ENCODE measurements around the gene OR2AJ1.
"Not testable (repeated sequence)": the region's sequence is repeated elsewhere in the genome, so short reads cannot be mapped to it uniquely, and the experiment has no call there.

Gene OR2AJ1

GRCh38 chr1:247936415-247936814 lies 11.7 kb downstream of the OR2AJ1 start:
- TF ChIP-seq MAX (IDR thresholded peaks at IDR 0.05; ENCODE audit: low read depth, low read length) = no peak
- TF ChIP-seq, protein P1, sequence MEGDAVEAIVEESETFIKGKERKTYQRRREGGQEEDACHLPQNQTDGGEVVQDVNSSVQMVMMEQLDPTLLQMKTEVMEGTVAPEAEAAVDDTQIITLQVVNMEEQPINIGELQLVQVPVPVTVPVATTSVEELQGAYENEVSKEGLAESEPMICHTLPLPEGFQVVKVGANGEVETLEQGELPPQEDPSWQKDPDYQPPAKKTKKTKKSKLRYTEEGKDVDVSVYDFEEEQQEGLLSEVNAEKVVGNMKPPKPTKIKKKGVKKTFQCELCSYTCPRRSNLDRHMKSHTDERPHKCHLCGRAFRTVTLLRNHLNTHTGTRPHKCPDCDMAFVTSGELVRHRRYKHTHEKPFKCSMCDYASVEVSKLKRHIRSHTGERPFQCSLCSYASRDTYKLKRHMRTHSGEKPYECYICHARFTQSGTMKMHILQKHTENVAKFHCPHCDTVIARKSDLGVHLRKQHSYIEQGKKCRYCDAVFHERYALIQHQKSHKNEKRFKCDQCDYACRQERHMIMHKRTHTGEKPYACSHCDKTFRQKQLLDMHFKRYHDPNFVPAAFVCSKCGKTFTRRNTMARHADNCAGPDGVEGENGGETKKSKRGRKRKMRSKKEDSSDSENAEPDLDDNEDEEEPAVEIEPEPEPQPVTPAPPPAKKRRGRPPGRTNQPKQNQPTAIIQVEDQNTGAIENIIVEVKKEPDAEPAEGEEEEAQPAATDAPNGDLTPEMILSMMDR (IDR thresholded peaks at IDR 0.05; ENCODE audit: low read depth, low read length) = no peak
- no peak for TF ChIP-seq POLR2A (IDR thresholded peaks at IDR 0.05; ENCODE audit: extremely low read depth, insufficient read length)
- no peak for TF ChIP-seq MYC (IDR thresholded peaks at IDR 0.05; ENCODE audit: low read depth, low read length)
- peak; percentile 7 for DNase-seq (ENCODE audit: low read depth)
- H3K4me3 ChIP-seq (ENCODE audit: low read depth, low read length) = no peak overlapping the region

DNA sequence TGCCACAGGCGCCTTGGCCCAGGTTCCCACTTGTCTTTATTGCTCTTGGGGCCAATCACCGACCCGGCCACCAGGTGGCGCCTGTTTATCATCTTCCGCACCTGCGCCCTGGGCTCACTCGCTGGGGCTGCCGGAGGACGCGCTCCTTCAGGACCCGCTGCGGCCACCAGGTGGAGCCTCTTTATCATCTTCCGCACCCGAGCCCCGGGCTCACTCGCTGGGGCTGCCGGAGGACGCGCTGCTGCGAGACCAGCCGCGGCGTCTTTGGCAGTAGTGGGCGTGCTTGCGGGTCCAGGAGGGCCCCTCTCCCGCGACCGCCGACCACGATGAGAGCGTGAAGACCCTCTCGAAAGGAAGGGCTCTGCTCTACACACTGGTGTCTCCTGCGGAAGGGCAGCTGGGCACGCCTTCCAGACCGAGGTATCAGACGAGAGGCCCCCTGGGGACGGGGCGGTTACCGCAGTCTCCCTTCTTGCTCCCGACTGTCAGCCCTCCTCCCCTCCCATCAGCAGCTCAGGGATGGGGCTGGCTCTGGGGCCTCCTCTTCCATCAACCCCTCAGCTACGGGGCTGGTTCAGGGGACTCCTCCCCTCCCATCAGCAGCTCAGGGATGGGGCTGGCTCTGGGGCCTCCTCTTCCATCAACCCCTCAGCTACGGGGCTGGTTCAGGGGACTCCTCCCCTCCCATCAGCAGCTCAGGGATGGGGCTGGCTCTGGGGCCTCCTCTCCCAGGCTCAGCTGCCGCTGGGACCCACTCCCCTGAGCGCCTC lies 12.5 kb downstream of the OR2AJ1 start:
- DNase-seq (ENCODE audit: low read depth) = peak; percentile 83
- TF ChIP-seq, protein P1 (IDR thresholded peaks at IDR 0.05; ENCODE audit: low read depth, low read length) = peak; percentile 80
- not testable (repeated sequence) for H3K4me3 ChIP-seq (ENCODE audit: low read depth, low read length)

DNA sequence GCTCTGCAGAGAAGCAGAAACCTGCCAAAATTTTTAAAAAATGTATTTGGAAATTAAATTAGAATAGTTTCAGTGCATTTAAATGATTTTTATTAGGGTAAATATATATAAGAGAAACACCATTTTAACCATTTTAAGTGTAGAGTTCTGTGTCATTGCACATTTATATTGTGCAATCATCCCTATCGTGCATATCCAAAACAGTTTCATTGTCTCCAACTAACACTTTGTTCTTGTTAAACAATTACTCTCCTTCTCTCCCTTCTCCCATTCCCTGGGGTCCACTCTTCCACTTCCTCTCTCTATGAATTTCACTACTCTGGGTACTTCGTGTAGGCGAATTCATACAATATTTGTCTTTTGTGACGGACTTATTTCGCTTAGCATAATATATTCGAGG lies 17.9 kb downstream of the OR2AJ1 start:
- H3K4me3 ChIP-seq (ENCODE audit: low read depth, low read length) = no peak overlapping the region
- TF ChIP-seq POLR2A (IDR thresholded peaks at IDR 0.05; ENCODE audit: extremely low read depth, insufficient read length) (no peak), MYC (IDR thresholded peaks at IDR 0.05; ENCODE audit: low read depth, low read length) (no peak), MAX (IDR thresholded peaks at IDR 0.05; ENCODE audit: low read depth, low read length) (no peak)
- TF ChIP-seq, protein P1 (IDR thresholded peaks at IDR 0.05; ENCODE audit: low read depth, low read length) = no peak
- DNase-seq (ENCODE audit: low read depth) = no peak

GRCh38 chr1:247948558-247948957 lies 23.9 kb downstream of the OR2AJ1 start, which contains the start of gene OR2L8:
OR2L8 (plus strand) TSS chr1:247948858; CDS start chr1:247948858, 0 bp downstream.
- no peak within 1 kb of the TSS for H3K4me3 ChIP-seq (ENCODE audit: low read depth, low read length)
- TF ChIP-seq MAX (IDR thresholded peaks at IDR 0.05; ENCODE audit: low read depth, low read length) (no peak), MYC (IDR thresholded peaks at IDR 0.05; ENCODE audit: low read depth, low read length) (no peak), POLR2A (IDR thresholded peaks at IDR 0.05; ENCODE audit: extremely low read depth, insufficient read length) (no peak)
- TF ChIP-seq, protein P1 (IDR thresholded peaks at IDR 0.05; ENCODE audit: low read depth, low read length) = no peak
- DNase-seq (ENCODE audit: low read depth) = no peak

DNA sequence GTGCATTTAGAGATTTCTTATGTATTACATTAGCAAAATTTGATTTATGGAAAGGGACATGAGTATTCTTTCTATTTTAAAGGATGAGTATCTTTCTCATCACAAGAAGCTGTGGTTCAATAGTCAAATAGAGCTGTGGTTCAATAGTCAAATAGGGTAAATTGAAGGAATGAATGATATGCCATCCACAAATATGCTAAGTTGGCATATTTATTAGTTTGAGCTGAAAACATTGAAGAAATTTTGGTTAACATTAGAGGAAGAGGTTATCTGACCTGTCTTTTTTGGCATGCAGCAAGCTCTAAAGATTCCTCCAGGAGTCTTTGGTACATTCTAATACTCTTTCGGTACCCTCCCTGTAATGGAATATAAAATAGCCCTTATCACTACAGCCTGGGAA lies 28.7 kb downstream of the OR2AJ1 start:
- no peak overlapping the region for H3K4me3 ChIP-seq (ENCODE audit: low read depth, low read length)
- TF ChIP-seq, protein P1 (IDR thresholded peaks at IDR 0.05; ENCODE audit: low read depth, low read length) = no peak
- TF ChIP-seq MAX (IDR thresholded peaks at IDR 0.05; ENCODE audit: low read depth, low read length) (no peak), POLR2A (IDR thresholded peaks at IDR 0.05; ENCODE audit: extremely low read depth, insufficient read length) (no peak), MYC (IDR thresholded peaks at IDR 0.05; ENCODE audit: low read depth, low read length) (no peak)
- no peak for DNase-seq (ENCODE audit: low read depth)

Measured in NB4 (cell line).